GM18870 (cell line): ENCODE measurements around the gene KNOP1.

Source experiments
- ATAC-seq: cut with Tn5 transposase; IDR thresholded peaks from one replicate; pipeline ENCODE4 v1.9.1; 2021; ENCODE audit warnings: moderate library complexity; ENCODE audit not compliant: unreplicated experiment

KNOP1 gene, protein sequence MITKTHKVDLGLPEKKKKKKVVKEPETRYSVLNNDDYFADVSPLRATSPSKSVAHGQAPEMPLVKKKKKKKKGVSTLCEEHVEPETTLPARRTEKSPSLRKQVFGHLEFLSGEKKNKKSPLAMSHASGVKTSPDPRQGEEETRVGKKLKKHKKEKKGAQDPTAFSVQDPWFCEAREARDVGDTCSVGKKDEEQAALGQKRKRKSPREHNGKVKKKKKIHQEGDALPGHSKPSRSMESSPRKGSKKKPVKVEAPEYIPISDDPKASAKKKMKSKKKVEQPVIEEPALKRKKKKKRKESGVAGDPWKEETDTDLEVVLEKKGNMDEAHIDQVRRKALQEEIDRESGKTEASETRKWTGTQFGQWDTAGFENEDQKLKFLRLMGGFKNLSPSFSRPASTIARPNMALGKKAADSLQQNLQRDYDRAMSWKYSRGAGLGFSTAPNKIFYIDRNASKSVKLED

GRCh38 chr16:19717741-19718623, at the start of gene KNOP1, which contains the start of gene IQCK:
Gene KNOP1 (minus strand): TSS chr16:19718227. CDS start chr16:19715035, 3,192 bp downstream.
Gene IQCK (plus strand): TSS chr16:19718271. CDS start chr16:19718307, 36 bp downstream.
- peak; percentile 68 for ATAC-seq

DNA sequence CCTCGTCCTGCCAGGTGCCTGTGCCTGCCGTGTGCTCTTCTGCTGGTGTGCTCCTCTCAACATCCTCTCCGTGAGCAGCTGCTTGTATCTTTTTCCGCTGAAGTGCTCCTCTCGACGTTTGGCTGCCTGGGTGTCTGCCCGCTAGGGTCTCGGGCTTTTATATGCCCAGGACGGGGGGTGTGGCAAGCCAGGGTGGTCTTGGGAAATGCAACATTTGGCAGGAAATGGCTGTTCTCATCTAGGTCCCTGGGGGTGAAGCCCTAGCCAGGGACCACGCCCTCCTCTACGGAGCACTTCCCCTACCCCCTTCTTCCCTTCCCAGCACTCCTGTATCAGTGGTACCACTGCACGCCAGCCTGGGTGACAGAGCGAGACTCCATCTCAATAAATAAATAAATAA, 49.5 kb upstream of the KNOP1 start:
- no peak for ATAC-seq

DNA sequence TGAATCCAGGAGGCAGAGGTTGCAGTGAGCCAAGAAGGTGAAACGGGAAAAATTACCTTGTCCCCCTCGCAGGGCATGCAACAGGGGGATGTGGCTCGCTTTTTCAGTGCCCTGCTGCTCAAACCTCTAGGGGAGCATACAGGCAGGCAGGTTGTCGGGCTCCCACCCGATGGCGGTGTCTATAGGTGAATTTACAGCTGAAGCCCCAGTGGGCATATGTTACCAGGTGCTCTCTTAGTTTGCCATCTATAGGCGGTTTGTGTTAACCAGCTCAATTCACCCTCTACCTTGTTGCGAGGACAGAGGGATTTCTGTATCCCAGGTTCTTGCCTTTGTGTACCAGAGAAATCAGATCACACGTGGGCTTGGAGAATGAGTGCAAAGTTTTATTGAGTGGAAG, 49.0 kb upstream of the KNOP1 start:
- ATAC-seq: no peak

DNA sequence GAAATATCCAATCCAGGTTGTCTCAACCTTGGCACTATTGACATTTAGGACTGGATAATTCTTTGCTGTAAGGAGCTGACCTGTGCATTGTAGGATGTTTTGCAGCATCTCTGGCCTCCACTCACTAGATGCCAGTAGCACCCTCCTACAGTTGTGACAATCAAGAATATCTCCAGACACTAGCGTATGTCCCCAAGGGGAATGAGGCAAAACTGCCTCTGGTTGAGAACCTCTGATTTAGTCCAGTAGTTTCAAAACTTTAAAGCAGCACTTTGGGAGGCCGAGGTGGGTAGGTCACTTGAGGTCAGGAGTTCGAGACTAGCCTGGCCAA, 48.5 kb upstream of the KNOP1 start:
- ATAC-seq: no peak

DNA sequence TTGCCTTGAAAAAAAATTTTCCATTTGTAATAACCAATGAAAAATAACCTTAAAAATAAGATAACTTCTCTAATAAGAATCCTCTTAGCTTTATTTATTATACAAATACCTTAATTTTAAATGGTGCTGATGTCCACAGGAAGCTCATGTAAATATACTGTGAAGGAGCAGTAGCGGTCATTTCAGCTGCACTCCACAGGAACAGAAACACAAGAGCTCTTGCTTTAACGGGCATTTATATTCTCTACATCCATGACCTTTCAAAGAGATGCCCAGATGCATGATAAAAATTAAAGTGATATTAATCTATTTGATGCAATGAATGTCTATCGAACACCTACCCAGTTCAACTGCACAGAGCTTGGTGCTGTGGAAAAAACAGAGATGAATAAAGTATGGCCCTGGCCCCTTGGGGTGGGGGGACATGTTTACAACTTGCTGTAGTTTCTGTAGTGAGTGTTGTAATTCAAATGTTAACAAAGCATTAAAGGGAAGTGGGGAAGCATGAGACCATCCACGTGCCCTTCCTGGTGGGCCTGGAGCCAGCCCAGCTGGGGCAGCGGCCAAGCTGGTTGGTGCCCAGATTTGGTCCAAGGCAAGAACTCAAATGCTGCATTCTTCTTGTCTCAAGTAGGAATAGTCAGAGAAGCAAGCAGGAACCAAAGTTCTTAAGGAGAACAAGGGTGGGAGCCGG, 48.0 kb upstream of the KNOP1 start:
- no peak for ATAC-seq

- ATAC-seq: no peak
These were observed 42.5 kb upstream of the KNOP1 start for GRCh38 chr16:19760356-19761060.

DNA sequence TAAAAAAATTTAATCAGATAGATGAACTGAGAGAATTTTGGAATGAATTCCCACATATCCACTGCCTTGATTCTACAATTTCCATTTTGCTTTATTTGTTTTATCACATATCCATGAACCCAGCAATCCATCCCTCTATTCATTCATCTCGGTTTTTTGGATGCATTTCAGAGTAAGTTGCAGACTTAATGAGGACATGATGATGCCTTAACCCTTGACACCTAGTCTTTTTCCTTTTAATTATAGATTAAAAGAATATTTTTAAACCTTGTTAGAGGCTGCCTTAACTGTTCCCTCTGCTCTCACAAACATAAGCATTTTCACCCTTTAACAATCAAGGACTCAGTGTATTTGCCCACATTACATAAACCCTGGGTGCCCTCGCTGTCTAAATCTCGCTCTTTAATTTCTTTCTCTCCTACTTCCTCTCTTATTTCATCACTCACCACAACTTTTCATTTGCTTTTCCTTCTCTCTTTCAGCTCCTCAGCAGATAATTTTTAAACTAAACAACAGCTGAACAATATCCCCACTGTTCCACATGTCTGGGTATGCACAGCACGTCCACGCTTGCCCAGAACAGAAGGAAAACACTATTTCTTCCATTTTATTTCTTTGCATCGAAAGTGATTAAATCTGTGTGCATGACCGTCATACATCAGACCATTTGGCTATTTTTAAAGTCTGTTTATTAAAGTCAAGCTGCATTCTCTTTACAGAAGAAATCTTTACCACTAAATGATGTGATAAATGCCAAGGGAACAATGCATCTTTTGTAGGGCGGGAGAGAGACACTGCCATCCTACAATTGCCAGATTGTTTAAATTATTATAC, 40.0 kb upstream of the KNOP1 start:
- ATAC-seq: no peak

- ATAC-seq: no peak
These were observed 39.0 kb upstream of the KNOP1 start for GRCh38 chr16:19757026-19757425.

DNA sequence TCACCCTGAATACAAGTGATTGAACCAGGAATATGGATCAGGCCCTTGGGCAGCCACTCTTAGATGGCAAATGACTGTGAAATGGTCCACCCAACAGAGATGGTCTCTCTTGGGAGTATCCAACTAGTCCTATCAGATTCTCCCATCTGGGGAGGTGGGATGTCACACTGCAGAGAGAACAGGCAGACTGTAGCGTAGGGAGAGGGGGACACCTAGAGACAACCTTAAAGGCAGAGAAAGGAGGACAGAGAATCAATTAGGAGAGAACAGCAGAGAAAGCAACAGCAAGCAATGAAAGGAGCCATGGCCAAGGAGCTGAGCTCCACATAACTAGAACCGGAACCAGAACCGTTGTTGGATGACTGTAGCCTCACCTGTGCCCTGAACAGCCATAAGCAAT, 37.2 kb upstream of the KNOP1 start:
- no peak for ATAC-seq

DNA sequence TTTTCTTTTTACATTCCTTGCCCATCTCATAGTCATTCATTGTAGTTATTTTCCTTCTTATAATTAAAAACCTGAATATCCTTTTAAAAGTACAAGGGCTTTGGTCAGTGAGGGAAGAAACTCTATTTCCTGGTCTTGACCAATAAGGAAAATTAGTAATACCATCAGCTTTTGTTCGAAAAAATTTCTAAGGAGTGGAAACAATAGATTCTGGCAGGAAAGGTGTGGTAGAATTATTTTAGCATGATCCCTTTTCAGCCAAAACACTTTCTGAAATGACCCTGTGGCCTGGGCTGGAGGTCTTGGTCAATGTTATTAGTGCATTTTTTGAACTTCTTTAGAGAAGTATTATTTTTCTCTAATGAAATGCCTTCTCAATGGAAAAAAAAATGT, 36.6 kb upstream of the KNOP1 start:
- ATAC-seq: no peak

DNA sequence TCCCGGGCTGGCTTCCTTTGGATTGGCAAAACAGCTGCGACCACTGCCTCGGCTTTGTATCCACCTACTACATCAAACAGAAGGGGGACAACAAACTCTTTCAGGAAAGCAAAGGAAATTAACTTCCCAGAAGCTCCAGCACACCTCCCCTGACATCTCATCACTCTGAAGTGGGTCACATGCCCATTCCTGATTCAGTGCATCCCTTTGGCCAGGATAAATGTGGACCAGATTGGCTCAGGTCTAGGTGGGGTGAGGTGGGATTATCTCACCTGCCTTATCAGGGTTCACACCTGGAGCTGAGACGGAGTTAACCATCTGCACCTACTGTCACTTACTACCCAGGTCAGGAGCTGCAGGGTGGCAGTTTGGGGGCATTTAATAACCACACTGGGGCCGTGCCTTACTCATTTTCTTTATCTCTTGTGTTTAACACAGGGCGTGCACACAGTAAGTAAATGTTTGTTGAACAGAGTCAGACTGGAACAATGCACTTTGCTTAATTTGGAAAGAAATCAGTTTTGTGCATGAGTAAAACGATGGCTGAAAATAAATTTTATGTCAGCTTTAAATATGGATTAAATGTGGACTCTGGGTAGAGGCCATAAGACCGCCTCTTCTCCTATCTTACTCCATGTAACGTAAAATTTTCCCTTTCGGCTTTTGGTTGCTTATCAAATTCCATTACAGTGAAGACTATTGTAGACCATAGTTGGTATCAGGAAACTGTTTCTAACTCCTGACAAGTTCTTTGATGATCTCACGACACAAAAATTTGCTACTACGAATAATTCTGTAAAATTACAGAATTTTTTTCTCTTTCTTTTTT, 36.0 kb upstream of the KNOP1 start:
- ATAC-seq: no peak

GRCh38 chr16:19751478-19752385, 33.7 kb upstream of the KNOP1 start:
- ATAC-seq: no peak

- no peak for ATAC-seq
These were observed 31.6 kb upstream of the KNOP1 start for GRCh38 chr16:19749571-19750080.

- ATAC-seq: no peak
These were observed 30.6 kb upstream of the KNOP1 start for GRCh38 chr16:19748389-19749168.

- no peak for ATAC-seq
These were observed 28.5 kb upstream of the KNOP1 start for GRCh38 chr16:19746561-19746960.

DNA sequence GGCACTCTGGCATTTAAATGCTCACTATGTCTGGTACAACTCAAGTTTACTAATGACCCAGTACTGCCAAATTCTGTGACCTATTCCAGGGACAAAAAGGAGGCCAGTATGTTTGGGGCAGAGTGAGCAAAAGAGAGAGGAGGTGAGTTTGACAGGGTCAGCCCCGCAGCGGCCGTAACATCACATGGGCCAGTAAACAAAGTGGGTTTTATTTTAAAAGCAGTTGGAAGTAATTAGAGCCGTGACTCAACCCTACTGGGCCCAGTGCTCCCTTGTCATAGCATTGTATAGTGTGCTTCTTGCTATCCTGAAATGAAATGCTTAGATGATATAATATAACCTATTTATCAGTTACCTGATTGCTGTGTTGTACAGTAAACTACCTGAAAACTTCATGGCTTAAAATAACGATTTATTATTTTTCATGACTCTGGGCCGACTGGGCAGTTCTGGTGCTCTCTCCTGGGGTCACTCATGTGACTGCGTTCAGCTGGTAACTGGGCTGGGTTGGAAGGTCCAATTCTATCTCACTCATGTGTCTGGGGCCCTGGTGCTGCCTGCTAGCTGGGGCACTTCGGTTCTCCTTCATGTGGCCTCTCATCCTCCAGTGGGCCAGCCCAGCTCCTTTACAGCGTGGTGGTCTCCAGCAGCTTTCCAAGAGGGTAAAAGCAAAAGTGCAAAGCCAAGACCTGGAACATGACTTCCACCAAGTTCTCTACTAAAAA, 27.4 kb upstream of the KNOP1 start:
- ATAC-seq: no peak
